Stomach (tissue), 4 donors: ENCODE results near the gene TMTC1.

Experiments
- CTCF ChIP-seq, 7 experiments: fragments of 450-650 bp in 4 of 7; fragments of 200-600 bp in 3 of 7; sonication (generic) in 3 of 7; IDR thresholded peaks; one replicate each; pipeline ENCODE4 v1.5.1; 2016 to 2019; ENCODE audit warnings: antibody characterized with exemption in 7 of 7, control low read depth in 2 of 7, mild to moderate bottlenecking in 1 of 7
- POLR2A ChIP-seq, 4 donors: fragments of 450-650 bp; IDR thresholded peaks; one replicate each; pipeline ENCODE4 v1.6.1; 2016; ENCODE audit warnings: antibody characterized with exemption in 4 of 4, control low read depth in 2 of 4, mild to moderate bottlenecking in 1 of 4, moderate library complexity in 1 of 4

- TF ChIP-seq CTCF (IDR thresholded peaks at IDR 0.05), result no peak
- no peak for TF ChIP-seq POLR2A (IDR thresholded peaks at IDR 0.05)
These were observed 255.6 kb downstream of the TMTC1 start for GRCh38 chr12:29528161-29528560.
